Activated T-helper 9 cell treated with anti-CD3 and anti-CD28 coated beads, Interleukin-2, amount 50 U/mL, for 16 hours (primary cell): Measurements from ENCODE around the gene ZDHHC8.
A peak's percentile ranks its signal among the peaks of the same experiment; 100 is the strongest.
"Not testable (repeated sequence)": the region's sequence is repeated elsewhere in the genome, so short reads cannot be mapped to it uniquely, and the experiment has no call there.

Experiments used
- DNase-seq: peaks from one replicate; pipeline ENCODE4 v3.0.0-alpha.2; 2020; ENCODE audit warnings: low read depth

ZDHHC8 gene

DNA sequence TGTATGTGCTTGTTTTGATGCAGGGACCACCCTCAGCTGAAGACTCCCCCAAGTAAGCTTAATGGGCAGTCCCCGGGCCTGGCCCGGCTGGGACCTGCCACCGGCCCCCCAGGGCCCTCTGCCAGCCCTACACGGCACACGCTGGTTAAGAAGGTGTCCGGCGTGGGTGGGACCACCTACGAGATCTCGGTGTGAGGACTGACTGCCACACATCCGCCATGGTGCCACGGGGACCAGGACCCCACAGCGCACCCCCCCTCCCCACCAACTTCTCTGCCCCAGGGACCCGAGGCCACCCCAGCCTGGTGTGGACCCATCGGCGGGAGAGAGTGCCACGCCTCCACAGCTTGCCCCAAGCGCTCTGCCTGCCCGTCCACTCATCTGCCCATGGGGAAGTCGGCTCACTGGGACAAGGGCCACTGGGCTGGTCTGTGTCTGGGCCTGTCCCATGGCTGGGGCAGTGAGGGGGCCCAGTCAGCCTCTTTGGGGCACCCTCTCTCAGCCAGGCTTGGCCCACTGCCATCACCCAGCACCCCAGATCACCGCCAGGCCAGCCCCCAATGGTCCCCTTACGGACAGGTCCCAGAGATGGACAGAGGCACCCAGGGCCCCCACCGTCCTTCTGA lies 13.7 kb downstream of the ZDHHC8 start:
- DNase-seq = no peak

DNA sequence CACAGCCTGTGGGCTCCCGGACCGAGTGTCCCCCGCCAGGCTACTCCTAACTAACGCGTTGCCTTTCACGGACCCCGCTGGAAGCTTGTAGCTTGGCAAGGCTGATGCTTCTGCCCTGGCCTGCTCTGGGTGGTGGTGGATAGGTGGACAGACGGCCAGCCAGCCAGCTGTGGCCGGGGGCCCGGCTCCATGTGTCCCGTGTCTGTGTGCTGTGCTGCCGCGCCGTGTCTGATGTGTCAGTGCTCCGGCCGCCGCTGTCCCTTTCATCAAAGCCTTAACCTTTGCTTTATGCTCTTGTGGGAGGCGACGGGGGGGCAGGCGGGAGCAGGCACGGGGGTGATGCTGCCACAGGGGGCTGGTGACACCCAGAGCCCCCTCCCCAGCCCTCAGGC lies 14.2 kb downstream of the ZDHHC8 start:
- no peak for DNase-seq

DNA sequence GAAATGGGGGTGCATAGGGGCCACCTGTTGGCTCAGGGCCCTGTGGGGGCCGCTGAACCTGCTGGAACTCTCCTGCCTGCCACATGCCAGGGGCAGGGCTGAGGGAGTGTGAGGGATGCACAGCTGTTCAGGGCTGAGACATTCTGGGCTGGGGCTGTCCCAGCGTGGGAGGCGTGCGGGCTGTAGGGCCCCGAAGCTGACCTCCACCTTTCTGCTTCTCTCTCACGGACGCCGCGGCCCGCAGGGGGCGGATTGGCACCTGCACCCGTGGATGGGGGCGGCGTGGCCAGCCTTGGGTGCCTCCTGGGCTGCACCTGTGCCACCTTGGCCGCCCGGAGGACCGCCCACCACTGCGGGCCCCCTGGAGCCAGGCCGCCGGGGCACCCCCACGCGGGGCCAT lies 15.2 kb downstream of the ZDHHC8 start:
- DNase-seq = no peak

DNA sequence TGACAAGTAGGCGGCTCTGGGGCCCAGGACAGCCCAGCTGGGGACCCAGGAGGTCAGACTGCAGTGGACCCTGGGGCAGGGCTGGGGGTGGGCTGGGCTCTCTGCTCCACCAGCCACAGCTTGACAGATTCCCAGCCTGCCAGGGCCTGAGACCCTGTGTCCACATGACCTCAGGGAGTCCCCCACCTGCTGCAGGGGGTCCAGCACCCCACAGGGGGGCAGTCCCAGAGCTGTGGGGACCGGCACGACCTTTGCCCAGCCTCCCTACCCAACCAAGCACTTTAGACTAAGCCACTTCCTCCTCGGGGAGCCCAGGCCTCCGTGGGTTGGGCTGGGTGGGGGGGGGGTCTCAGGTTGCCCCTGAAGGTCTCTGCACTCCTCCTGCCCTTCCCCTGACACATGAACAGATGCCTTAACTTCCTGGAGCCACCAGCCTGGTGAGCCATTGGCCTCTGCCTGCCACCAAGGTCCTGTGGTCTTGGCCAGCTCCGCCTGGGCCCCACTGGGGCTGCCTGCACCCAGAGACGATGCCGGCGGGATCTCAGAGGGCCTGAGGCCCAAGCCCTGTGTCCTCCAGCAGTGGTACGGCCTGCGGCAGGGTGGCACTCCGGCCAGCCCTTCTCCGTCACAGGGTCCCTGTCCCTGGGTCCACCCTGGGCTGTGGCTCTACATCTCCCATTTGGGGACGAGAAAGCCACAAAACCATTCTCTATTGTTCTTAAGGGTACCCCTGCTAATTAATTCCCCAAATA lies 15.8 kb downstream of the ZDHHC8 start:
- no peak for DNase-seq

DNA sequence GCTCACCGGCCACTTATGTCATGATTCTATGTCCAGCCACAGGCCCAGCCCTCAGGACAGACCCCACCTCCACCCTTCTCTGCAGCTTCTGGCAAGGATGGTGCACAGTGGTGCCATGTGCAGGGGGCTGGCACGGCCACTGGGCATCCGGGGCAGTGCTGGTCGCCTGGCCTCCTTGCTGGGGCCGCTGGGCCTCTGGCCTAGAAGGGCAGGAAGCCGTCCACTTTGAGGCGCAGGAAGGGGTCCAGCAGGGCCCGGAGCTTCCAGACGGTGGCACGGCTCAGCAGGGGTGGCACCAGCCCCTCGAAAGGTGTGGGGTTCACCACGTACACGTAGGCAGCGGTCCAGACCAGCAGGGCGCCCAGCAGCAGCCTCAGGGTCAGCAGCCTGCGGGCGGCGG lies 16.8 kb downstream of the ZDHHC8 start:
- DNase-seq = no peak

DNA sequence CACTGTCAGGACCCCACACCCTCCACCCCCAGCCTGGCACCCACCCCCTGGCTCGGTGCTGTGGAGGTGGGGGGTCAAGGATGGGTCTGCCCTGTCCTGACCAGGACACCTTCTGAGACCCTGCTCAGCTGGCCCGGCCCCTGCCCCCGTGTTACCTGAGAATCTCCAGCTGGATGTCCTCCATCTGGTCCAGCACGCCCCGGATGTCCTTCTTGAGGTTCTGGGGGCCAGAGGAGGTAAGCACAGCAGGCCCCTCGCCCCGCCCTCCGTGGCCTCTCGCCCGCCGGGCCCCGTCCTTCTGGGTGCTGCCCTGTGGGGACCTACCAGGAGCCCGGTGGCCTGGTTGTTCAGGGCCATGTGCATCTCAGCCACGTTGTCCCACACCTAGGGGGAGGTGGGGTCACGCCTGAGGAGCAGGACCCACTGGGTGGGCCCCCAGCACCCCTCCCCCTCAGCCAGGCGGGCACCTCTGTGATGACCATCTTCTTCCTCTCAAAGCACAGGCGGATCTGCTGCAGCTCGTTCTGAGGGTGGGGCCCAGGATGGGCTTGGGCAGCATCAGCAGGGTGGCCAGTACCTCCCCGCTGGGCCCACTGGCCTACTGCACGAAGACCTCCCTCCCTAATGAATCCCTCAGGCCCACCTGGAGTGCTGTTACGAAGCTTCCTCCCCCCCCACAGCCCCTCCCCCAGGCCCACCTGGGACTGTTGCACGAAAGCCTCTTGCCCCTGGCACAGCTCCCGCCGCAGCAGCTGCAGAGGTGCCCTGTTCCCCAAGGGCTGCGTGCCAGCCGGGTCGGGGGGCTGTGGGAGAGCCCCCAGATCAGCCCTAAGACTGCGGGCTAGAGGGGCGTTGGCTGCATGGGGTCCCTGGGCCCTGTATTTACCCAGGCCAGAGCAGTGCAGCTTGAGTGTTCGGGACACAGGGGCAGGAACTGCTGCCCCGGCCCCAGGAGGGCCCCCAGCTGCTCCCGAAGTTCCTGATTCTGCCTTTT lies 17.9 kb downstream of the ZDHHC8 start:
- no peak for DNase-seq

DNA sequence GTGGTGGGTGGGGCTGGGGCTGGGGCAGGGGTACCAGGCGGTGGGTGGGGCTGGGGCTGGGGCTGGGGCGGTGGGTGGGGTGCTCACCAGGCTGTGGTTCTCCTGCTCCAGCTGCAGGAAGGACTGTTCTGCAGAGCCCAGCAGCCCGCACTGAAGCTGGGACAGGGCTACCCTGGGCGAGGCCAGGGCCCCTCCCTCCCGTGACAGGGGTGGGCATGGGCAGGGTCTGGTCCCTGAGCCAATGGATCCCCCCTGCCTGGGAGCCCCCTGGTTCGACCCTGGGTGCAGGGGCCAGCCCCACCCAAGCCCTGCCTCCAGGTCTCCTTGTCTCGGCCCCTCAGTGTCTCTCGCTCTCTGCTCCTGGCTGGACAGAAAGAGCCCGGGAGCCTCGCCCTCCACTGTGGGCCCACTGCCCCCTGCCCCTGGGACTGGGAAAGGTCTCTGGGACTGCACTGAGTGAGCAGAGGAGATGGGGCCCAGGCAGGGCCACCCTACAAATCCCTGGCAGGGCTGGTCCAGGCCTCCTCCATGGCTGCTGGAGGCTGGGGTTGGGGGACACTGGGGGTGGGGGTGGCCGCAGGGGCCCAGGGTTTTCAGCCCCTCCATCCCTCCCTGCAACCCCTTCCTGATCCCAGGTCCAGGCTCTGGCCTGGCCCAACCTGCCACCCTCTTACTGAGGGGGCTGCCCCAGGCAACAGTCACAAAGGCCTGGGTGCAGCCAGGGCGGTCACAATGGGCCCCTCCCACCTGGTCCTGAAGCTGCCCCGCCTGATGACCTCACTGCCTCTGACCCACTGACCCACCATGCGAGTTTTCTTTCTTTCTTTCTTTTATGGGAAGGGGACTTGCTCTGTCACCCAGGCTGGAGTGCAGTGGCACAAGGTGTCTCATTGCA lies 19.0 kb downstream of the ZDHHC8 start, which contains the start of gene CCDC188:
CCDC188 (minus strand) TSS at position 675 of the 895 bp plus-strand sequence; CDS start at position 606, 69 bp downstream.
- no peak for DNase-seq

DNA sequence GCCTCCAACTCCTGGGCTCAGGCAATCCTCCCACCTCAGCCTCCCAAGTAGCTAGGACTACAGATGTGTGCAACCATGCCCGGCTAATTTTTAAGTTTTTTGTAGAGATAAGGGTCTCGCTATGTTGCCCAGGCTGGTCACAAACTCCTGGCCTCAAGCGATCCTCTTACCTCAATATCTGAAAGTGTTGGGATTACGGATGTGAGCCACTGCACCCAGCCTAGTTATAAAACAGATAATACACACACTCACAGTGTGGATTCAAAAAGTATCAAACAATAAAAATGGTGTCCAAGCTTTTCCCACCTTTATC lies 19.6 kb downstream of the ZDHHC8 start:
- DNase-seq = no peak

DNA sequence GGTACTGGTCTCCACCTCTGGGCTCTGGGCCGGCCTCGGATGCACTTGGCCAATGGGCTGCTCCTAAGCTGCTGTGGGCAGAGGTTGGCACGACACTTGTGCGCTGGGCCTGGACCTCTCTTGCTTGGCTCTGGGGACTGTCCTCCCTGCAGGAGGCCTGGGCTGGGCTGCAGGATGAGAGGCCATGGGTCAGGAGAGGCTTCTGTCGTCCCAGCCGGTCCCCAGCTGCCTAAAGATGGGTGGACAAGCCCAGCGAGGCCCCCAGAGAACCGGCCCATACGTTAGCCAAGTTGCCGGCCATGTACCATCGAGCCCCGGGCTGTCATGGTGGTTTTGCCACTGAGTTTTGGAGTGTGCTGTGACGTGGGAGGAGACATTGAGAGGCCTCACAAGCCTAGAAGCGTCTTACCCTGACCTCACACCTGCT lies 20.9 kb downstream of the ZDHHC8 start:
- no peak for DNase-seq

DNA sequence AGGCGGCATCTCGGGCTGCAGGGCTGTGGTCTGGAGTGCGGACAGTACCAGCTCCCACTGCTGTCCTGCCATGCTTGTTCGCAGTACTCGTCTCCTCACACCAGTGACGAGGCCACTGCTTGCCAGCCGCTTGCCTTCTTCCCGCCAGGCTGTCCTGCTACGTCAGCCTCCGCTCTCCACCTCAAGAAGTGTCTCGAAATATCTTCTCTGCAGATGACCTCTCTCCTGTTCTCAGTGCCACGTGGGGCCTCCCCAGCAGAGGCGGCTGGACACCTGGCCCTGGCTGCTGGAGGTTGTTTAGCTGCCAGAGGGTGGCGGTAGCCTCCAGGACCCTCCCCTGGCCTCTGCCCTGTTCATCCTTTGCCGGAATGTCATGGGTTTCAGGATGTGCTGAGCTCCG lies 22.3 kb downstream of the ZDHHC8 start:
- no peak for DNase-seq

DNA sequence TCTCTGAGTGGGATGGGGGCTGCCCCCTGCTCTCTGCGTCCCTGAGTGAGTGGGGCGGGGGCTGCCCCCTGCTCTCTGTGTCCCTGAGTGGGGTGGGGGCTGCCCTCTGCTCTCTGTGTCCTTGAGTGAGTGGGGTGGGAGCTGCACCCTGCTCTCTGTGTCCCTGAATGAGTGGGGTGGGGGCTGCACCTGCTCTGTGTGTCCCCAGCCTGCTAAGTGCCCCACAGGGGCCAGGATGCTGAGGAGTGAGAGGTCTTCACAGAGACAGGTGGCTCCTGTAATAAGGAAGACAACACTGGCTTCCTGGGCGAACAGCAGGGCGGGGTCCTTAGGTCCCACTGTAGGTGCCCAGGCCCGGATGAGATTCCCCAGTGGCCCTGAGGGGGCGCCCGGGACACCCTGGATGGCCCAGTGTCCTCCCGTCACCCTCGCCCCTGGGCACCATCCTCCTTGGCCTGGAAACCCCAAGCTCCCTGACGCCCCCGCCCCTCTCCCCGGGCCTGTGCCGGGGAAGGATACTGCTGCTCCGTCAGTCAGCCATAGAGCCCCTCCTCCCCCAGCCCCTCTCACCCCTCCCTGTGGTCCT lies 23.1 kb downstream of the ZDHHC8 start:
- no peak for DNase-seq

DNA sequence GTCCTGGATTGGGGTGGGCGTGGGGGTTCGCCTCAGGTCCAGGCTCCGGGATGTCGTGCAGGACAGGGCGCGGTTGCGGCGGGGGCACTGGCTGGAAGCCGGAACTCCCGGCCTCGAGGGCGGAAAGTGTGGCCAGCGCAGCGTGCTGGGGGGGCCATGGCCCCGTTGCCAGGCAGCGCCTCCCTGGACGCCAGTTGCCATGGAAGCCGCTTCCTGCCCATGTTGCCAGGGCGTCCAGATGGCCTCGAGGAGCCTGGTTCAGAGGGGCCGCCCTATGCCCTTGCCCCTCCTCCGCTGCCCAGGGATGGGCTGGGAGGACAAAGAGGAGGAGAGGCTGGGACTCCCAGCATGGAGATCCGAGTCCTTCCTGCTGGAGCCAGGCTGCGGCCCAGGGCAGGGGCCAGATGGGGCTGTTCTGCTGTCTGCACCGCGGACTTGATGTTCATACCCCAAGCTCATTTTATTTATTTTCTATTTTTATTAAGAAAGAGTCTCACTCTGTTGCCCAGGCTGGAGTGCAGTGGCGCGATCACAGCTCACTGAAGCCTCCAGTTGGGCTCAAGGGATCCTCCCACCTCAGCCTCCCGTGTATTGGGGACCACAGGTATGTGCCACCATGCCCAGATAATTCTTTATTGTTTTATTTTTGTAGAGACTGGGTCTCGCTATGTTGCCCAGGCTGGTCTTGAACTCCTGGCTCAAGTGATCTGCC lies 23.9 kb downstream of the ZDHHC8 start:
- no peak for DNase-seq

DNA sequence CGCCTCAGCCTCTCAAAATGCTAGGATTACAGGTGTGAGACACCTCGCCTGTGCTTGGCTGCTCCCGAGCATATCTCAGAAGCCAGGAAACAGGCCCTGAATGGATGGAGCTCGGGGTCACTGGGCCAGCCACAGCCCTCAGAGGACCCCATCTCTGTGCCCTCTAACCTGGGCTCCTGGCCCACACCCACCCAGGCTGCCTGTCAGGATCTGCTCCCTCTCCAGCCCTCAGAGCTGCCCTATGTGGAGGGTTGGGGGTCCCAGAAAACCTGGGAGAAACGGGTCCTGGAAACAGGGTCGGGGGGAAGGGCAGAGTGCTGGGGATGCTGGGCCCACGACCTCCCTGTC lies 24.4 kb downstream of the ZDHHC8 start:
- no peak for DNase-seq

DNA sequence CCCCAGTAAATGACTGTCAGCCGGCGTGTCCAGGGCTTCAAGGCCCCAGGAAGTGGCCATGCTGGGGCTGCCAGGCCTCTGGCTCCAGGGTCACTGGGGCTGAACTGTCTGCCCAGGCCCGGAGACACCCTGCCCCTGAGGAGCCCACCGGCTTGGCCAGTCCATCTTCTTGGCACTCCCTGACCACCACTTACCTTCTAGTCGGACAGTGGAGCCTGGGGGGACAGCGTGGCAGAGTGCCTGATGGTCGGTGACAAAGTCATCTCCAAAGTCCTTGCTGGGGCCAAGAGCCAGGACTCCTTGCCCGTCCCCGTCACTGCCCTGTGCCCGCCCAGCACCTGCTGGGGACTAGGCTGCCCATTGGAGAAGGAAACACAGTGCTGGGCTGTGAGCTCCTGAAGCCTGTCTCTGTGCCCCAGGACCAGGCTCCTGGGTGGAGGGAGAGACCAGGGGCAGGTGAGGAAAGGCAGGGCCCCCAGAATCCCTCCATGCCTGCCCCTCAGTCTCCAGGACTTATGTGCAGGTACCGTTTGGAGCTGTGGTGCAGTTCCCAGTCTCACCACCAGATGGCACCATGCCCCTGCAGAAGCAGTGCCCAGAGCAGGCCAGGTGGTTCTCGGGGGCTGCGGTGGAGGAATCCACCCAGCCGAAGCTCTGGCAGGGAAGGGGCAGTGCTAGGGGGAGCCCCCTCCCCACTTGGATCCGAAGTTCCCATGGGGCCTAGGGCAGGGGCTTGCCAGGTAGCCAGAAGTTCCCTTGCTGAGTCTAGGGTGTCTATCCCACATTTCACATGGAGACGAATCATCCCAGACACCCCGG lies 25.2 kb downstream of the ZDHHC8 start:
- DNase-seq = peak; percentile 79

DNA sequence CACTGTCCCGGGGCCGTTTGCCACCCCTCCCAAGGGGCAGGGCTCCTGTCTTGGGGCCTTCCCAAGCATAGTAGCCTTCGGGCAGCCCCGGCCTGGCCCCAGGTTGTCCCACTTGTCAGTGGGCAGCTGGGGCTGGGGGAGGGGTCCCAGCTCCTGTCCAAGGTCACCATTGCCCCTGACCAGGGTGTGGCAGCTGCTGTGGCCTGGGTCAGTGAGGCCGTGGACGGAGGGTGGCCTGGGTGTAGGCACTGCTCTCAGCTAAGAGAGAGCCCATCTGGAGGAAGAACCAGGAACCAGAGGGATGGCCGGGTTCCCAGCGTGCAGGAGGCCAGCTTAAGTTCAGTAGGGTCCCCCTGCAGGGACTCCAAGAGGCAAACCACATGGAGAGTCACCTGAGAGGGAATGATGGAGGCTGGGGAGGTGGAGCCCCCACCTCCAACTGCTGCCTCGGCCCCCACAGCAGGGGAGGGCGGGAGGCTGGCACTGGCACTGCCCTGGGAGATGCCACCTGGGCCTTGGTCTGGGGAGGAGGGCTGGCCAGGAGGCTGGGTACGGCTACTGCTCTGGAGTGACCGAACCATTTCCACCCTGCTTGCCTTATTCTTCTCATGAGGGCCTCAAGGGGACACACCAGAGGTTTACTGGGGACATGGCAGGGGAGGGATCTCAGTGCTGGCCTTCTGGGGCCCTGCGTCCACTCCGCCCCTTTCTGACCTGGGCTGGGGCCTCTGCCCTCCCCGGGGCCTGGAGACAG lies 26.0 kb downstream of the ZDHHC8 start:
- DNase-seq = no peak

DNA sequence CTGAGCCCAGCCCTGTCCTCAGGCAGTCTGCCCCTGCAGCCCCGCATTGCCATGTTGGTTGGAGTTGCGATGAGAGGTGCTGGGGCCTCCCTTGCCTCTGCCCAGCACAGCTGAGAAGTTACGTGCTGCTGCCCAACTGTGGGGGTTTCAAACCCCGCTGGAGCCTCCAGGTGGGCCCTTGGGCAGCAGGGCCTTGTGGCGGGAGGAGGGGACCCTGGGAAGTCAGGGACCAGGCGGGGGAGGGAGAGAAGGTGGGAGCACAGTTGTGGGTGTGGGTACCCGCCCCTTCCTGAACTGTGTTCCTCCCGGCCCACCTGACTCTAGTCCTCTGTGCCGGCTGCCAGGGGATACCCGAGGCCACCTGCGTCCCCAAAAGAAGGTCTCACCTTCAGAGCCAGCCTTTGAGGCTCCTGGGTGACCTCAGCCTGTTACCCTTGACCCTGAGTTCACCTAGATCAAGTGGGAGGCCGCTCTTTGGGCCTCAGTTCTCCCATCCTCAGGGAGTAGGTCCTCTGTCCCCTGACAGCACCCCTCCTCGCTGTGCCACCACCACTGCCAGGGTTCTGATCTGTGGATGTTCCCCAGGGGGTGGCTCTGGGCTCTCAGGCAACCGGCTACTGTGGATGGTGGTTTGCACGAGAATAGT lies 26.9 kb downstream of the ZDHHC8 start:
- DNase-seq = no peak

DNA sequence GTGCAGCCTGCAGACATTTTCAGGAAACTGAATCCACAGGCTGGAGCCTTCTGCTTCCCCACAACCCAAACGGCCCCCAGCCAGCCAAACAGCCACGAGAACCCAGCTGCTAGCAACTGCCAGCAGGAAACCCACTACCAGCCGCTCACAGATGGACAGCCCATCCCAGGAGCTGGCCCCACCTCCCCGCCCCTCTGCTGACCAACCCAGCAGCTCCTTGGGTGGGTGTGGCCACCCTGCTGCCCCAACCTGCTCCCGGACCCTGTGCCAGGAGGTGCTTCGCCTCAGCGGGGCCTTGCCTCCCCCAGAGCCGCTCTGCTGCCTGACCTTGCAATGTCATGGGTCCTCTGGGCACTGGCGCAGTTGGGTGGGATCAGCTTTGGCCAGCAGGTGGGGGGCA lies 27.5 kb downstream of the ZDHHC8 start:
- no peak for DNase-seq

DNA sequence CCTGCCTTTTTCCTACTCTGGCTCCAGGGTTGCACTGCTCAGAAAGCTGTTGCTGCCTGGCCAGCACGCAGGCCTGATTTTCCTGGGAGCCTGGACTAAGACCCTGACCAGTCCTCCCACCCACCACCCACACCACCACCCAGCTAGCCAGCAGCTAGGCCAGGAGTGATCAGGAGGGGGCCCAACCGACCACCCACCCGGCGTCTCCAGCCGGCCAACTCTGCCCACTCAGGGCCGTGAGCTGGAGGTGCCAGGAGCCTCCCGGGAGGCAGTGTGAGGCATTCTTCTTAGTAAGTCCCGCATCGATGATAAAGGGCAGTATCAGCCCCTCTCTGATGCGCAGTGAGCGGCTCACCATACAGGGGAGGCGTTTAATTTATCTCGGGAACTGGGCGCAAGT lies 27.9 kb downstream of the ZDHHC8 start:
- not testable (repeated sequence) for DNase-seq

DNA sequence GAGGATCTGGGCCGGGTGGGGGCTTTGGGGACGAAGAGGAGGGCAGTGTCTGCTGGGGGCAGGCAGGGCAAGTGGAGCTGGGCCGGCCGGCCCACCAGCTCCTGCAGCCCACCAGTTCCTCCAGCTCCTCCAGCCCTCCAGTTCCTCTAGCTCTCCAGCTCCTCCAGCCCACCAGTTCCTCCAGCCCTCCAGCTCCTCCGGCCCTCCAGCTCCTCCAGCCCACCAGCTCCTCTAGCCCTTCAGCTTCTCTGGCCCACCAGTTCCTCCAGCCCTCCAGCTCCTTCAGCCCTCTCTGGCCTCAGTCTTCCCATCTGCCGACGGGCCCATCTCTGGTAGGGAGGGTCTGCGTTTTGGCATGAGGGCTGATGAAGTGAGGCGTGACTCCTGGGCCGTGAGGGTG lies 28.4 kb downstream of the ZDHHC8 start:
- no peak for DNase-seq
